K562 (cell line): ENCODE data around the gene OTOR. TPM values are rescaled to one million over a fixed set of nuclear protein-coding genes. Genes with fewer than 3 reads are reported as not detected.

Experiments used
- E2F6 ChIP-seq, 2 experiments: IDR thresholded peaks; 2 replicates each; pipeline ENCODE4 v1.6.1; 2011; ENCODE audit warnings: borderline replicate concordance in 1 of 2, control low read depth in 1 of 2, low read depth in 1 of 2, low read length in 1 of 2, mild to moderate bottlenecking in 1 of 2, mixed read lengths in 1 of 2, moderate library complexity in 1 of 2; ENCODE audit not compliant: insufficient read depth in 1 of 2, insufficient read length in 1 of 2, poor library complexity in 1 of 2, severe bottlenecking in 1 of 2; ENCODE audit errors: extremely low read depth in 1 of 2
- NR3C1 ChIP-seq: sonication (generic); formaldehyde crosslinking; IDR thresholded peaks from 2 replicates; pipeline ENCODE4 v1.8.1; 2022; ENCODE audit warnings: missing genetic modification reagents
- SETDB1 ChIP-seq: IDR thresholded peaks from one replicate; pipeline ENCODE4 v1.6.1; 2012; ENCODE audit warnings: low read length, control low read depth, inconsistent platforms
- SIN3A ChIP-seq, 2 experiments: fragments of 150-350 bp in 1 of 2; IDR thresholded peaks; 2 replicates each; pipeline ENCODE4 v1.6.1; 2011 to 2016; ENCODE audit warnings: borderline replicate concordance in 2 of 2, low read depth in 2 of 2, low read length in 2 of 2, mild to moderate bottlenecking in 2 of 2, moderate library complexity in 2 of 2; ENCODE audit not compliant: control insufficient read depth in 1 of 2
- TSHZ1 ChIP-seq: fragments of 250-450 bp; sonication (Bioruptor Pico); IDR thresholded peaks from 2 replicates; pipeline ENCODE4 v1.4.0; 2020; ENCODE audit warnings: mild to moderate bottlenecking, moderate library complexity
- ZBTB49 ChIP-seq: sonication (generic); formaldehyde crosslinking; IDR thresholded peaks from 2 replicates; pipeline ENCODE4 v1.8.0; 2022; ENCODE audit warnings: missing genetic modification reagents, mild to moderate bottlenecking, borderline replicate concordance
- ZNF133 ChIP-seq: fragments of 250-450 bp; sonication (Bioruptor Pico); IDR thresholded peaks from 2 replicates; pipeline ENCODE4 v1.4.0; 2020; ENCODE audit warnings: mild to moderate bottlenecking
- ZNF407 ChIP-seq: fragments of 450-650 bp; IDR thresholded peaks from 2 replicates; pipeline ENCODE4 v1.6.1; 2016; ENCODE audit warnings: low read depth
- polyA plus RNA-seq, 8 experiments: library from polyadenylated mRNA; depleted of rRNA in 4 of 8; stranded (reverse) in 5 of 8; unstranded in 3 of 8; fragments of >200 nt; fragmentation: Nextera tagmentation in 2 of 8; fragmentation: Illumina TruSeq in 1 of 8; extraction: Ambion mirVana in 2 of 8; extraction: Trizol in 1 of 8; gene quantifications; 2 replicates each; pipeline versions ENCODE4 v1.2.1 to v1.2.3, GENCODE V29; 2011 to 2014; ENCODE audit warnings: inconsistent platforms in 1 of 8, missing spikeins in 1 of 8
- total RNA-seq, 7 experiments: library from RNA; depleted of rRNA in 6 of 7; stranded (reverse); fragments of >200 nt in 6 of 7; fragmentation: Illumina TruSeq in 2 of 7; extraction: Trizol in 2 of 7; gene quantifications; 2 replicates each; pipeline versions ENCODE4 v1.2.1 to v1.2.3, GENCODE V29; 2011 to 2021; ENCODE audit warnings: low replicate concordance in 1 of 7

Gene OTOR
- total and polyA plus RNA-seq, 9 of the 15 experiments (the other 6 are each of a cell fraction or from before 2014, with no cell fraction given) = not detected

- TF ChIP-seq ZBTB49 (no peak), ZNF133 (no peak), SIN3A (IDR thresholded peaks at IDR 0.05; ENCODE audit: borderline replicate concordance in 2 of 2, control insufficient read depth in 1 of 2, low read depth in 2 of 2, low read length in 2 of 2) (no peak), NR3C1 (CRISPR knock-in tag) (no peak), SETDB1 (no peak), E2F6 (IDR thresholded peaks at IDR 0.05; ENCODE audit: borderline replicate concordance in 1 of 2, extremely low read depth in 1 of 2, insufficient read depth in 1 of 2, insufficient read length in 1 of 2, low read depth in 1 of 2, low read length in 1 of 2, poor library complexity in 1 of 2, severe bottlenecking in 1 of 2) (no peak), TSHZ1 (CRISPR knock-in tag) (no peak), ZNF407 (no peak)
Measured at GRCh38 chr20:16729565-16730460, 18.3 kb upstream of the OTOR start, which contains the start of gene SNRPB2 (continued).
